ENCODE measurements around the gene FHOD3. TPM values are rescaled to one million over a fixed set of nuclear protein-coding genes. Genes with fewer than 3 reads are reported as not detected.

The FHOD3 gene
- total RNA-seq, 1 donor from 2014 or later: not detected

GRCh38 chr18:36601316-36601715, 303.8 kb downstream of the FHOD3 start:
- no peaks in the 10 kb centered on the region for H3K36me3 Mint-ChIP-seq (ENCODE audit: low read depth)
- H3K27ac Mint-ChIP-seq: no peak overlapping the region
- intact Hi-C loops (cut with micrococcal nuclease): no loop called here
- no peak for DNase-seq (ENCODE audit: low spot score)
- no peaks in the 10 kb centered on the region for H3K4me1 Mint-ChIP-seq (ENCODE audit: low read depth)
- no peak overlapping the region for H3K4me3 Mint-ChIP-seq
- no peaks in the 10 kb centered on the region for H3K9me3 Mint-ChIP-seq
- H3K27me3 Mint-ChIP-seq (ENCODE audit: insufficient read depth): no peaks in the 10 kb centered on the region

- intact Hi-C loops (cut with micrococcal nuclease): no loop called here
- no peak for DNase-seq (ENCODE audit: low spot score)
- H3K9me3 Mint-ChIP-seq: no peaks in the 10 kb centered on the region
- H3K27me3 Mint-ChIP-seq (ENCODE audit: insufficient read depth): no peaks in the 10 kb centered on the region
- no peak overlapping the region for H3K27ac Mint-ChIP-seq
- no peak overlapping the region for H3K4me3 Mint-ChIP-seq
- no peaks in the 10 kb centered on the region for H3K36me3 Mint-ChIP-seq (ENCODE audit: low read depth)
- no peaks in the 10 kb centered on the region for H3K4me1 Mint-ChIP-seq (ENCODE audit: low read depth)
These were observed 304.6 kb downstream of the FHOD3 start for GRCh38 chr18:36602071-36602470.

GRCh38 chr18:36602620-36603019, 305.1 kb downstream of the FHOD3 start:
- H3K27ac Mint-ChIP-seq: no peak overlapping the region
- no peaks in the 10 kb centered on the region for H3K36me3 Mint-ChIP-seq (ENCODE audit: low read depth)
- intact Hi-C loops (cut with micrococcal nuclease): no loop called here
- H3K4me3 Mint-ChIP-seq: no peak overlapping the region
- H3K27me3 Mint-ChIP-seq (ENCODE audit: insufficient read depth): no peaks in the 10 kb centered on the region
- DNase-seq (ENCODE audit: low spot score): no peak
- H3K9me3 Mint-ChIP-seq: no peaks in the 10 kb centered on the region
- no peaks in the 10 kb centered on the region for H3K4me1 Mint-ChIP-seq (ENCODE audit: low read depth)

GRCh38 chr18:36608107-36608506, 310.6 kb downstream of the FHOD3 start:
- H3K4me3 Mint-ChIP-seq: no peak overlapping the region
- no peak for DNase-seq (ENCODE audit: low spot score)
- no peaks in the 10 kb centered on the region for H3K4me1 Mint-ChIP-seq (ENCODE audit: low read depth)
- no peak overlapping the region for H3K27ac Mint-ChIP-seq
- intact Hi-C loops (cut with micrococcal nuclease): no loop called here
- no peaks in the 10 kb centered on the region for H3K27me3 Mint-ChIP-seq (ENCODE audit: insufficient read depth)
- no peaks in the 10 kb centered on the region for H3K36me3 Mint-ChIP-seq (ENCODE audit: low read depth)
- no peaks in the 10 kb centered on the region for H3K9me3 Mint-ChIP-seq

- Mint-ChIP-seq H3K36me3 (ENCODE audit: low read depth) (no peaks in the 10 kb centered on the region), H3K9me3 (no peaks in the 10 kb centered on the region), H3K4me3 (no peak overlapping the region), H3K27ac (no peak overlapping the region), H3K4me1 (ENCODE audit: low read depth) (no peaks in the 10 kb centered on the region), H3K27me3 (ENCODE audit: insufficient read depth) (no peaks in the 10 kb centered on the region)
- DNase-seq (ENCODE audit: low spot score): no peak
- intact Hi-C loops (cut with micrococcal nuclease): no loop called here
These were observed 312.7 kb downstream of the FHOD3 start for GRCh38 chr18:36610258-36610657.

GRCh38 chr18:36610661-36611060, 313.1 kb downstream of the FHOD3 start:
- Mint-ChIP-seq H3K4me3 (no peak overlapping the region), H3K27ac (no peak overlapping the region), H3K9me3 (no peaks in the 10 kb centered on the region), H3K36me3 (ENCODE audit: low read depth) (no peaks in the 10 kb centered on the region), H3K27me3 (ENCODE audit: insufficient read depth) (no peaks in the 10 kb centered on the region), H3K4me1 (ENCODE audit: low read depth) (no peaks in the 10 kb centered on the region)
- intact Hi-C loops (cut with micrococcal nuclease): no loop called here
- DNase-seq (ENCODE audit: low spot score): no peak

- intact Hi-C loops (cut with micrococcal nuclease): no loop called here
- Mint-ChIP-seq H3K4me3 (no peak overlapping the region), H3K27ac (no peak overlapping the region), H3K4me1 (ENCODE audit: low read depth) (no peaks in the 10 kb centered on the region), H3K9me3 (no peaks in the 10 kb centered on the region), H3K27me3 (ENCODE audit: insufficient read depth) (no peaks in the 10 kb centered on the region), H3K36me3 (ENCODE audit: low read depth) (no peaks in the 10 kb centered on the region)
- no peak for DNase-seq (ENCODE audit: low spot score)
These were observed 315.6 kb downstream of the FHOD3 start for GRCh38 chr18:36613069-36613468.

GRCh38 chr18:36613810-36614209, 316.3 kb downstream of the FHOD3 start:
- peaks cover under 1% of the 10 kb centered on the region for H3K27me3 Mint-ChIP-seq (ENCODE audit: insufficient read depth)
- DNase-seq (ENCODE audit: low spot score): no peak
- H3K4me3 Mint-ChIP-seq: no peak overlapping the region
- intact Hi-C loops (cut with micrococcal nuclease): no loop called here
- H3K36me3 Mint-ChIP-seq (ENCODE audit: low read depth): no peaks in the 10 kb centered on the region
- no peaks in the 10 kb centered on the region for H3K4me1 Mint-ChIP-seq (ENCODE audit: low read depth)
- no peak overlapping the region for H3K27ac Mint-ChIP-seq
- H3K9me3 Mint-ChIP-seq: no peaks in the 10 kb centered on the region

- intact Hi-C loops (cut with micrococcal nuclease): no loop called here
These were observed 323.3 kb downstream of the FHOD3 start for GRCh38 chr18:36620788-36621187.

GRCh38 chr18:36622610-36623009, 325.1 kb downstream of the FHOD3 start:
- Mint-ChIP-seq H3K27me3 (ENCODE audit: insufficient read depth) (peaks cover 3% of the 10 kb centered on the region), H3K4me1 (ENCODE audit: low read depth) (no peaks in the 10 kb centered on the region), H3K27ac (no peak overlapping the region), H3K9me3 (no peaks in the 10 kb centered on the region), H3K36me3 (ENCODE audit: low read depth) (no peaks in the 10 kb centered on the region), H3K4me3 (no peak overlapping the region)
- intact Hi-C loops (cut with micrococcal nuclease): no loop called here
- no peak for DNase-seq (ENCODE audit: low spot score)

More at GRCh38 chr18:36620788-36621187, 323.3 kb downstream of the FHOD3 start:
- no peaks in the 10 kb centered on the region for H3K4me1 Mint-ChIP-seq (ENCODE audit: low read depth)
- no peaks in the 10 kb centered on the region for H3K9me3 Mint-ChIP-seq
- no peak for DNase-seq (ENCODE audit: low spot score)
- H3K4me3 Mint-ChIP-seq: no peak overlapping the region
- H3K36me3 Mint-ChIP-seq (ENCODE audit: low read depth): no peaks in the 10 kb centered on the region
- no peak overlapping the region for H3K27ac Mint-ChIP-seq
- H3K27me3 Mint-ChIP-seq (ENCODE audit: insufficient read depth): peaks cover 3% of the 10 kb centered on the region

GRCh38 chr18:36623091-36623490, 325.6 kb downstream of the FHOD3 start:
- Mint-ChIP-seq H3K36me3 (ENCODE audit: low read depth) (no peaks in the 10 kb centered on the region), H3K4me3 (no peak overlapping the region), H3K4me1 (ENCODE audit: low read depth) (no peaks in the 10 kb centered on the region), H3K27me3 (ENCODE audit: insufficient read depth) (peaks cover 3% of the 10 kb centered on the region), H3K27ac (no peak overlapping the region), H3K9me3 (no peaks in the 10 kb centered on the region)
- no peak for DNase-seq (ENCODE audit: low spot score)
- intact Hi-C loops (cut with micrococcal nuclease): no loop called here

GRCh38 chr18:36623681-36624190, 326.2 kb downstream of the FHOD3 start:
- DNase-seq (ENCODE audit: low spot score): no peak
- Mint-ChIP-seq H3K27ac (no peak overlapping the region), H3K27me3 (ENCODE audit: insufficient read depth) (peaks cover 3% of the 10 kb centered on the region), H3K36me3 (ENCODE audit: low read depth) (no peaks in the 10 kb centered on the region), H3K4me1 (ENCODE audit: low read depth) (no peaks in the 10 kb centered on the region), H3K4me3 (no peak overlapping the region), H3K9me3 (no peaks in the 10 kb centered on the region)
- intact Hi-C loops (cut with micrococcal nuclease): no loop called here

GRCh38 chr18:36624451-36625167, 327.1 kb downstream of the FHOD3 start:
- Mint-ChIP-seq H3K27ac (no peak overlapping the region), H3K4me3 (no peak overlapping the region), H3K9me3 (no peaks in the 10 kb centered on the region), H3K36me3 (ENCODE audit: low read depth) (no peaks in the 10 kb centered on the region), H3K4me1 (ENCODE audit: low read depth) (no peaks in the 10 kb centered on the region), H3K27me3 (ENCODE audit: insufficient read depth) (no peaks in the 10 kb centered on the region)
- no peak for DNase-seq (ENCODE audit: low spot score)
- intact Hi-C loops (cut with micrococcal nuclease): no loop called here

GRCh38 chr18:36625386-36625785, 327.9 kb downstream of the FHOD3 start:
- intact Hi-C loops (cut with micrococcal nuclease): no loop called here
- H3K36me3 Mint-ChIP-seq (ENCODE audit: low read depth): no peaks in the 10 kb centered on the region
- no peak for DNase-seq (ENCODE audit: low spot score)
- H3K4me3 Mint-ChIP-seq: no peak overlapping the region
- H3K4me1 Mint-ChIP-seq (ENCODE audit: low read depth): no peaks in the 10 kb centered on the region
- no peaks in the 10 kb centered on the region for H3K27me3 Mint-ChIP-seq (ENCODE audit: insufficient read depth)
- H3K27ac Mint-ChIP-seq: no peak overlapping the region
- H3K9me3 Mint-ChIP-seq: no peaks in the 10 kb centered on the region

Data from activated T-helper 1 cell treated with anti-CD3 and anti-CD28 coated beads, Interleukin-12 subunit alpha, Interleukin-12 subunit beta, Interleukin-2, Interleukin-4 antibody, amounts not matched to agents 30 ng/mL and 10 ng/mL and 1 ng/mL, durations not matched to agents 14 hours and 24 hours and 36 hours (primary cell).